ENCODE data around the gene CLRN1.

Gene CLRN1

GRCh38 chr3:150975086-150975991, 2.8 kb upstream of the CLRN1 start:
- no peak for DNase-seq

GRCh38 chr3:150970665-150971324, 1.7 kb downstream of the CLRN1 start:
- no peak for DNase-seq

- DNase-seq = no peak
These were observed 4.0 kb downstream of the CLRN1 start for GRCh38 chr3:150968341-150969035.

GRCh38 chr3:150965436-150965835, 7.1 kb downstream of the CLRN1 start:
- no peak for DNase-seq

- DNase-seq = no peak
These were observed 10.6 kb downstream of the CLRN1 start for GRCh38 chr3:150961949-150962348.

- no peak for DNase-seq
These were observed 11.5 kb downstream of the CLRN1 start for GRCh38 chr3:150960708-150961684.

GRCh38 chr3:150958683-150959082, 13.8 kb downstream of the CLRN1 start:
- no peak for DNase-seq

- DNase-seq = no peak
These were observed 16.2 kb downstream of the CLRN1 start for GRCh38 chr3:150956376-150956775.

GRCh38 chr3:150951923-150952322, 20.6 kb downstream of the CLRN1 start:
- DNase-seq = no peak

GRCh38 chr3:150945226-150946032, 27.1 kb downstream of the CLRN1 start:
- DNase-seq = no peak

GRCh38 chr3:150942221-150942620, 30.3 kb downstream of the CLRN1 start:
- DNase-seq = no peak

- no peak for DNase-seq
These were observed 35.8 kb downstream of the CLRN1 start for GRCh38 chr3:150936693-150937092.

GRCh38 chr3:150933473-150933995, 39.0 kb downstream of the CLRN1 start:
- no peak for DNase-seq

- no peak for DNase-seq
These were observed 40.8 kb downstream of the CLRN1 start for GRCh38 chr3:150931745-150932144.

- DNase-seq = no peak
These were observed 41.7 kb downstream of the CLRN1 start for GRCh38 chr3:150930839-150931238.

- no peak for DNase-seq
These were observed 44.3 kb downstream of the CLRN1 start for GRCh38 chr3:150928234-150928633.

- no peak for DNase-seq
These were observed 46.2 kb downstream of the CLRN1 start for GRCh38 chr3:150926328-150926727.

- DNase-seq = peak; percentile 17
These were observed 46.8 kb downstream of the CLRN1 start for GRCh38 chr3:150925751-150926201.

- no peak for DNase-seq
These were observed 49.9 kb downstream of the CLRN1 start for GRCh38 chr3:150922611-150923010.

- DNase-seq = no peak
These were observed 51.3 kb downstream of the CLRN1 start for GRCh38 chr3:150921209-150921608.

- DNase-seq = no peak
These were observed 52.3 kb downstream of the CLRN1 start for GRCh38 chr3:150920236-150920635.
